Glomerular endothelial cell (primary cell): ENCODE data around the gene RAPGEF1. TPM values are rescaled to one million over a fixed set of nuclear protein-coding genes. Genes with fewer than 3 reads are reported as not detected.

Experiments used
- DNase-seq: peaks from one replicate; pipeline ENCODE4 v3.0.0-alpha.2; 2011; ENCODE audit warnings: low read depth, low spot score; ENCODE audit errors: extremely low read depth
- total RNA-seq: library from RNA; depleted of rRNA; stranded (reverse); fragments of >200 nt; gene quantifications from 2 replicates; pipeline ENCODE4 v1.2.3, GENCODE V29; 2015

RAPGEF1 gene
- total RNA-seq, 1 donor from 2014 or later = 102 TPM

- DNase-seq = no peak
Measured at GRCh38 chr9:131591845-131592208, 148.0 kb downstream of the RAPGEF1 start.

- no peak for DNase-seq
Measured at GRCh38 chr9:131590907-131591844, 148.7 kb downstream of the RAPGEF1 start.

DNA sequence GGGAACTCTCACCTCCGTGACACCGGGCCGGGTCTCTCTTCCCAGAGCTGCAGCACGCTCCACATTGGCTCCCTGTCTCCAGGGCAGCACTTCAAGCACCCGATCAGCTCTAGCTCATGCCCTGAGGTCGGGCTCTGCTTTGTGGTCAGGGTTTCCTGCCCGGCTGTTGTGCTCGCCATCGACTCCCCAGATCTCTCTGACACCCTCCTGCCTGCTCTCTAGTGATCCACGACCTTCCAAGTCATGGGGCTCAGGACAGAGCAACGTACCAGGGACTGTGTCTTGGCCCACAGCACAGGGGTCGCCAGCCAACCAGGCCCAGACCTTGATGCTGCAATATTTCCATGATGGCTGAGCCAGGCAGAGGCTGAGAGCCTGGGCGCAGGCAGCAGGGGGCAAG lies 149.4 kb downstream of the RAPGEF1 start:
- DNase-seq = no peak

DNA sequence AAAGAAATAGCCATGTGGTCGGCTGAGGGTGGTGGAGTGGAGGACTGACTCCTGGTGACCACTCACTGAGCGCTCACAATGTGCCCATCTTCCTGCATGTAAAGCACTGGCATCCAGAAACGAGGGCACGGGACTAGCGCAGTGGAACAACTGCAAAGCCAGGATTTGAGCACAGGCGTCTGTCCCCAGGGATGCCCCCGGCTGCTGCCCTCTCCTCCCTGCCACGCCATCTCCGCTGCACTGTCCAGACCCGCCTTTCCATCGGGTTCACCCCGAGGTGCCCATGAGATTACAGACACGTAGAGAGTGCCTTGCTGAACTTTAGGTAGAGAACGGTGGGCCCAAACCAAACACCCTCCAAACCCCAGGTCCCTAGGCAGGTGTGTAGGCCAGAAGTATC lies 149.9 kb downstream of the RAPGEF1 start:
- no peak for DNase-seq

DNA sequence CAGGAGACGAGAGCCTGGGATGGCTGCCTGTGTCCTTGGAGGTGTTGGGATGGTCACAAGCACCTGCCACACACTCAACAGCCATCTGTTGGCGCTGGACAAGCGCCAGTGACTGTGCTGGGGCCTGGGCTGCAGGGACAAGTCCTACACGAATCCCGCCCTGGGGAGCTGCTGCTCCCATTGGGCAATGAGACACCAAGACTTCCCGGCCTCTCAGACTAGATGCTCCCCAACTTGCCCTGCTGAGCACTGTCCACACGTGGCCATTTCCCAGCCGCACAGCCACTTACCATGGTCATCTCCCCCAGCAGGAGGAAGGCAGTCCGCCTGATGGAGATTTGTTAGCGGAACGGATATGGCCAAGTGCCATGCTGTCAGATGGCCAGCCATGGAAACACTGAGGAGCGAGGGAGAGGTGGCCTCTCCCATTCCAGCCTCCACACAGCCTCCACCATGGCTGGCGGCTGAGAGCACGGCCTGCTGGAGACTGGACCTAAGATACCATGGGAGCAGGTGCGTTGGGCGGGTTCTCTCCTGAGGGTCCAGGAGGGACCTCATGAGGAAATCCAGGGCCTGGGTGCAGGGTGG lies 150.7 kb downstream of the RAPGEF1 start:
- no peak for DNase-seq

GRCh38 chr9:131588396-131588795 lies 151.5 kb downstream of the RAPGEF1 start:
- no peak for DNase-seq

DNA sequence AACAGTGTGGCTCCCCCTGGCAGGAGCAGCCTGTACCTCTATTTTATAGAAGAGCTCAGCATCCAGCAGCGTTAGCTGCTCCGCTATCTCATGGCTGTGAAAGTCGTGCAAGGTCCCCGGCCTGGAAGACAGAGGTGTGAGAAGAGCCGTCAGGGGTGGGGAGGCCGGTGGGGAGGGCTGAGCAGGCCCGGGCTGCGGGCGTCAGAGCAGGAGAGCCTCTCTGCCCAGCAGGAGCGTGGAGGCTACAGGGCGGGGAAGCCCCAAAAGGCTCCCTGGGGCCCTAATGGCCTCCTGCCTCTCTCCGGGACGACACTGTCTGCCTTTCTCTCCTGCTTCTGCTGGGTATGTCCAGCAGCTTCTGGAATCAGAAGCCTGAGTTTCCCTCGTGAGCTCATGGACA lies 152.0 kb downstream of the RAPGEF1 start:
- no peak for DNase-seq

- DNase-seq = no peak
Measured at GRCh38 chr9:131587331-131587730, 152.5 kb downstream of the RAPGEF1 start.

DNA sequence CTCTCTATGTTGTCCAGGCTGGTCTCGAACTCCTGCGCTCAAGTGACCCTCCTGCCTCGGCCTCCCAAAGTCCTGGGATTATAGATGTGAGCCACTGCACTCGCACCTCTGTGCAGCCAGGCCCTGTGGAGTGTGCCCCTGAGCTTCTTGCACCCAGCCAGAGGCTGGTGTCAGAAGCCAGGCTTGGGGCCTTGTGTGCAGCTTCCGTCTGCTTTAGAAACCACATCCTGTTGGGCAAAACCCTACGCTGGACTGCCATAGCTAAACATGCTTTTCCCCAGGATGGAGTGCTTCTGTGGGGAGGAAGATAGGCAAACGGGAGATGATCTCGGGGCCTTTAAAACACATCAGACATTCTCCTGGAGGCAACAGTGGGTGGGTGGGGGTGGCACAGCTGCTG lies 154.5 kb downstream of the RAPGEF1 start:
- no peak for DNase-seq

DNA sequence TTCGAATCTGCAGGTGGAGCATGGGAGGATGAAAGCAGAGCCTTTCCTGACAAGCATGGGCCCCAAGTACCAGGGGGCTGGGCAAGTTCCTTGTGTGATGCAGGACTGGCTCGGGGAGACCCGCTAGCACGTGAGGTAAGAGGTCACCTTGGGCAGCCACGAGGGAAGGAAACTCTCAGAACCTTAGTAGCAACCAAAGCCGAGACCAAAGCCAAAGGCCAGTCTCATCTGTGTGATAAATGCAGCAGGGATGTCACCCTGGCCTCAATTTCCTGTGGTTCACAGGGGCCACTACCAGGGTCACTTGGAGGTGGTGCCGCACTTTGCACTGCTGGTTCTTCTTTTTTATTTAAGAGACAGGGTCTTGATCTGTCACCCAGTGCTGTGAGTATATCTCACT lies 155.0 kb downstream of the RAPGEF1 start:
- no peak for DNase-seq

DNA sequence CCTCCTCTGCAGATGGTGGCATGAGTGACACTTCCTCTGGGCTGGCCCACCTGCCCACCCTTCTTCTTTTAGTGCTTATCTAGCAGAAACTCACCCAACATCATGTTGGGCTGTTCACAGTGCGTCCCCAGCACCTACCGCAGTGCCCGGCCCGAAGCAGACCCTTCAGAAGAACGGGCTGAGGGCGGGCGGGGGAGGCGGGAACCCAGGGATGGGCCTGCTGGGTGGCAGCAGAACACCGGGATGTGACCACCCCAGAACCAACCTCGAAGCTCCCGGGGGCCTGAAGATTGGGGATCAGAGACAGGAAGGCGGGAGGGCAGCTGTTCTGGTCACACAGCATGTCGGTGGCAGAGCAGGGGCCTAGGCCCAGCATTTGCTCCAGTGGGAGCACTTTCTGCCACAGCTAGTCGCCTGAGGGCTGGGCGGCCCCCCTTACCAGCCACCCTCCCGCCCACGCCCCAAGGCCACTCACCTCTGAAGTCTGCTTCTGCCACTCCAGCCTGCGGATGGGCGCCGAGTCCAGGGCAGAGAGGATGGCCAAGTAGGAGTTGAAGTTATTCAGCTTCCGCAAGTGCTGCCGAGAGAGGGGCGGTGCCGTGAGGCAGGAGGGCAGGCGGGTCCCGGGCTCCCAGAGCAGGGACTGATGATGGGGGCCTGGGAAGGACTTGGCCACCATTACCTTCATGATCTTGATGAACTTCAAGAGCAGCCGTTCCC lies 155.9 kb downstream of the RAPGEF1 start:
- no peak for DNase-seq

DNA sequence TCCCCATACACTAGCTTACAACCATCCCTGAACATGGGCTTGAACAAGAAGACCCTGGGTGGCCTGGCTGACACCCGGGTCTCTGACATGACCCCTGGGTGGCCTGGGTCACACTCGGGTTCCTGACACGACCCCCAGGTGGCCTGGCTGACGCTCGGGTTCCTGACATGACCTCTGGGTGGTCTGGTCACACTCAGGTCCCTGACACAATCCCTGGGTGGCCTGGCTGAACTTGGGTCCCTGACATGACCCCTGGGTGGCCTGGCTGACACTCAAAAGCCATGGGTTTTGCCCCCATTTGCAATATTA lies 156.6 kb downstream of the RAPGEF1 start:
- no peak for DNase-seq

DNA sequence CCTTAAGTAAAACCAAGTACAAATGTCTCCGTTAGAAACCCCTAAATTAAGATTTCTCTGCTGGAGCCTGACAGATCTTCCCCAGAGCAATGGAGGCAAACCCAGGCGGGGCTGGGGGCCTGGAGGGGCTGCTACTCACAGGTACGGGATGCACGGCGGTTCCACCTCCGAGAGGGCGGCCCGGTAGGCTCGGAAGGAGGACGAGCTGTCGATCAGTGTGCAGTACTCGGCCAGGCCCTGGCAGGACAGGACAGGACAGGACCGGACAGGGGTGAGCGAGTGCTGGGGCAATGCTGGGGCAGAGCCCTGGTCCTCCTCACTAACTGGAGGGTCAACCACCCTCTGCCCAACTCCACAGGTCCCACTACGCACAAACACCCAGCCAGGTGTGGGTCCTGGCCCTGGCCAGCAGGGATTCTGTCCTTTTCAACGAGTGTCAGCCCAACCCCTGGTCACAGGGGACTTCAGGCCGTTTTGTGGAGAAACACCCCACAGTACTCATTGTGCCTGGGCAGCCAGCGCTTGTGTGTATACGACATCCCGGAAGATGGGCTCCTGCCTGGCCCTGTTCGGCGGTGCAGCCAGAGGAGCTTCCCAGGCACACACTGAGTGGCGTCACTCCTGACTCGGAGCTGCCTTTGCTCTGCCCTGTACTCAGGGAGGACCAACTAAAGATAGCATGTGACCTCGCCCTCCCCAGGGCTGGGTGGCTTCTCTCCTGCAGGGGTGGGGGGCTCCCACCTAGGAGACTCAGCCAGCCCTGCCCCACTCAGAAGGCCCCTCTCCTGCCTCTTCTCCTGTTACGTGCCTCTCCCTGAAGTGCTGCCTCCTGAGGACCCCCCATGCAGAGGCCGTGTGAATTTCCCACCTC lies 157.2 kb downstream of the RAPGEF1 start:
- DNase-seq = no peak

DNA sequence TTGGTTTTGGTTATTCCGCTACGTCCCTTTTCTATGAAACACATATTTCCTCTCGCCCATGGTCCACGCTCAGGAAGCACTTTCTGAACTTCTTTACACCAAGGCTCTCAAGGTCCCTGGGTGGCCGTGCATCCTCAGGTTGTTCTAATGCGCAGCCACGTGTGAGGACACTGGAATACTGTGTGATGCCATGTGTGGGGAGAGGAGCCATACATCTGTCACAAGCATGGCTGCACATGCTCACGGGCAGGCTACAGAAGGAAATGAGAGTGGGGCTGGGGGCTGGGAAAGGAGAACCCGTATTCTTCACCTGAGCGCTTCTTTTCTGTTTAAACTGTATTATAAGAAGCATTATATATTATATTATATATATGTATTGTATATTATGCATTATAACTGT lies 157.8 kb downstream of the RAPGEF1 start:
- DNase-seq = no peak

GRCh38 chr9:131580358-131580757 lies 159.5 kb downstream of the RAPGEF1 start:
- DNase-seq = no peak

DNA sequence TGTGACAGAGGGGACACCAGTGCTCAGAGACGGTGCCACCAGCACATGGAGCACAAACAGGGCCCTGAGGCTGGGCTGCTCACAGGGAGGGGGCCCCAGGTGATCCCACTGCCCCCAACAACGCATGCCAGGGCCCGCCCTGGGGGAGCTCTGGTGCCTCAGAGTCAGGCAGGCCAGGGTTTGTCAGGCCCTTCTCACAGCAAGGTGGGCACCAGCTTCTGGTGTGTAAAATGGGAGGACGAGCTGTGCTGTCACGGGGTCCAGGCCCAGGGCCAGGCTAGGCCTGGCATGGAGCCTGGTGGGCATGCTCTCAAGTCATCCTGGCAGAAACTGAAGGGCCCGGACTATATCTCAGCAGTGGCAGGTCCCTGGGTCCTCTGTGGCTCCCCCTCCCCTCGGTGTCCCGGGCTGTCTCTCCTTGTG lies 160.1 kb downstream of the RAPGEF1 start:
- DNase-seq = no peak

DNA sequence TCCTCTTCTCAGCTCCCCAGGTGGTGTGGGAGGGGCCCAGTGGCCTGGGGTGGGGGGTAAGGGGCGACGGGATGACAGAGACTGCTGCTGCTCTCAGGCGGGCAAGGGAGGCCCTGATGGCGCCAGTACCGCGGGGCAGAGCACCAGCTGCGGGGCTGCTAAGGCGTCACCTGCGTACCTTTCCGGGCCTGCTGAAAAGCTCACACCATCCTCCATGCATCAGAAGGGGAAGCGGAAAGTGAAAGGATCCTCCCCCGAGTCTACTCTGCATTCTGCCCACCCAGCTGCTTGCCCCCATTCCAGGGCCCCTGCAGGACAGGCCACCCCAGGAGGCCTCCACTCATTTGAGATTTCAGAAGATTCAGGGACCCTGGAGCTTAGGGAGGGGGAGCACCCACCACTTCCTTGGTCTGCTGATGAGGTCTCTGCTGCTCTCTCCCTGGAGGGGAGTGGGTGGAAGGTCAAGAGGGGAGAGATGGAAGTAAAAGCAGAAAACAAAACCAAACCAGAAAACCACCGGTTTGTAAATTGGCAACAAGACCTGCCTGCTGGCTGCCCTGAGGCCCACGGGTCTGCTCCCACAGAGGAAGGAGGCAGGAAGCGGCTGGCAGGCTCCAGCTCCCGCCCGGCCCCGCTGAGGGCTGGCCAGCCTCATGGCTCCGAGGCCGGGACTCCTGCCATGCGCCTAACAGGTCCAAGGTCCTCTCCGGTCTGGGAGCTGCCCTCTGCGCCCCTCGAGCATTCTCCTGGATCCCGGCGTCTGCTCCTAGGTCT lies 161.0 kb downstream of the RAPGEF1 start:
- no peak for DNase-seq

GRCh38 chr9:131578021-131578420 lies 161.9 kb downstream of the RAPGEF1 start:
- DNase-seq = no peak

- no peak for DNase-seq
Measured at GRCh38 chr9:131577005-131578000, 162.6 kb downstream of the RAPGEF1 start.
